ENCODE measurements around the gene SEPTIN1. TPM values are rescaled to one million over a fixed set of nuclear protein-coding genes. Genes with fewer than 3 reads are reported as not detected.

The SEPTIN1 gene
- polyA plus RNA-seq (ENCODE audit: insufficient read length in 10 of 10): 1 to 10 TPM in 9 of 10 donors, under 1 TPM in 1; 0.94 to 9.0 (median 3.0) TPM
- long read RNA-seq, donor 1: 0 reads
- long read RNA-seq, donor 2: 0 reads
- long read RNA-seq, donor 3: 0 reads
- long read RNA-seq, donor 4: 0 reads
- long read RNA-seq, donor 5: 0 reads
- long read RNA-seq, donor 6: 0 reads
- long read RNA-seq, donor 7: 0 reads
- long read RNA-seq, donor 8: 0 reads
- long read RNA-seq, donor 9: 0 reads

GRCh38 chr16:30382111-30382881 is at the start of gene SEPTIN1:
Gene SEPTIN1 (minus strand): TSS chr16:30382561. CDS start chr16:30382542, 19 bp downstream.
- DNase-seq: no peak

GRCh38 chr16:30430428-30430970 is 48.1 kb upstream of the SEPTIN1 start:
- DNase-seq: no peak

GRCh38 chr16:30429678-30430427 is 47.5 kb upstream of the SEPTIN1 start, which contains the start of gene DCTPP1:
Gene DCTPP1 (minus strand): TSS chr16:30430030. CDS start chr16:30429980, 50 bp downstream.
- DNase-seq: peak; percentile 96 to 98 (median 98)

- DNase-seq: no peak
Observed at GRCh38 chr16:30429418-30429677, 47.0 kb upstream of the SEPTIN1 start.

- no peak for DNase-seq
Observed at GRCh38 chr16:30428055-30428454, 45.7 kb upstream of the SEPTIN1 start.

- no peak for DNase-seq
Observed at GRCh38 chr16:30421010-30421409, 38.6 kb upstream of the SEPTIN1 start.

GRCh38 chr16:30418350-30419181 is 36.2 kb upstream of the SEPTIN1 start:
- peak in 1 of 3 donors; percentile 30 for DNase-seq

- DNase-seq: peak; percentile 87 to 96 (median 92)
Observed at GRCh38 chr16:30417529-30418349, 35.4 kb upstream of the SEPTIN1 start.

GRCh38 chr16:30416624-30417528 is 34.5 kb upstream of the SEPTIN1 start:
- no peak for DNase-seq

- no peak for DNase-seq
Observed at GRCh38 chr16:30416047-30416603, 33.8 kb upstream of the SEPTIN1 start.

GRCh38 chr16:30414159-30414558 is 31.8 kb upstream of the SEPTIN1 start:
- DNase-seq: no peak

GRCh38 chr16:30413112-30413806 is 30.9 kb upstream of the SEPTIN1 start:
- no peak for DNase-seq

GRCh38 chr16:30409125-30410060 is 27.0 kb upstream of the SEPTIN1 start:
- peak; percentile 84 to 94 (median 91) for DNase-seq

GRCh38 chr16:30407804-30408534 is 25.6 kb upstream of the SEPTIN1 start:
- DNase-seq: peak in 1 of 3 donors; percentile 44

GRCh38 chr16:30407102-30407803 is 24.9 kb upstream of the SEPTIN1 start, which contains the start of gene ZNF771:
Gene ZNF771 (plus strand): TSS chr16:30407606. CDS start chr16:30408054, 448 bp downstream.
- peak; percentile 87 to 98 (median 94) for DNase-seq

- DNase-seq: no peak
Observed at GRCh38 chr16:30406795-30407101, 24.4 kb upstream of the SEPTIN1 start.

All from muscle of back (tissue), 13 donors.